SU-DHL-6 (cell line): ENCODE results near the gene BCL2.

Source experiments
- H2AFZ ChIP-seq: fragments of 200-600 bp; sonication (generic); 2 replicates; pipeline ENCODE4 v1.6.1; 2014; ENCODE audit warnings: low read depth, mild to moderate bottlenecking, moderate library complexity, mixed read lengths, antibody characterized with exemption, low read length; ENCODE audit not compliant: severe bottlenecking
- H3F3A ChIP-seq: fragments of 200-600 bp; shearing (Covaris generic); 2 replicates; pipeline ENCODE4 v1.6.0; 2016; ENCODE audit warnings: antibody characterized with exemption, mild to moderate bottlenecking; ENCODE audit not compliant: insufficient read depth
- H3K27ac ChIP-seq: fragments of 200-600 bp; sonication (generic); 2 replicates; pipeline ENCODE4 v1.5.1; 2016; ENCODE audit warnings: low read depth, mild to moderate bottlenecking, low read length, moderate library complexity, mixed read lengths
- H3K27me3 ChIP-seq: fragments of 200-600 bp; sonication (generic), shearing (Covaris generic); 2 replicates; pipeline ENCODE4 v1.6.0; 2014; ENCODE audit warnings: mild to moderate bottlenecking, low read length
- H3K36me3 ChIP-seq: fragments of 200-600 bp; sonication (generic); 2 replicates; pipeline ENCODE4 v1.6.1; 2014; ENCODE audit warnings: mild to moderate bottlenecking, low read length, mixed read lengths
- H3K4me2 ChIP-seq: fragments of 300-600, 200-600 bp; shearing (Covaris generic), sonication (generic); 2 replicates; pipeline ENCODE4 v1.6.0; 2014; ENCODE audit warnings: low read length, low read depth, mild to moderate bottlenecking; ENCODE audit not compliant: poor library complexity, severe bottlenecking
- H3K4me3 ChIP-seq: fragments of 200-600 bp; sonication (generic); 2 replicates; pipeline ENCODE4 v1.5.1; 2014; ENCODE audit warnings: antibody characterized with exemption, low read length, mild to moderate bottlenecking, mixed read lengths; ENCODE audit not compliant: insufficient read depth, poor library complexity, severe bottlenecking
- H3K79me2 ChIP-seq: fragments of 200-600 bp; sonication (generic); 2 replicates; pipeline ENCODE4 v1.6.1; 2014; ENCODE audit warnings: mild to moderate bottlenecking, low read length, moderate library complexity; ENCODE audit not compliant: insufficient read depth
- H3K9ac ChIP-seq: fragments of 200-600 bp; sonication (generic); 2 replicates; pipeline ENCODE4 v1.7.0; 2014; ENCODE audit warnings: mild to moderate bottlenecking, low read length
- H3K9me2 ChIP-seq: fragments of 200-600 bp; sonication (generic); replicated peaks from 2 replicates; pipeline ENCODE4 v1.6.1; 2014; ENCODE audit warnings: low read length; ENCODE audit not compliant: insufficient read depth
- H3K9me3 ChIP-seq: fragments of 200-600 bp; sonication (generic); 2 replicates; pipeline ENCODE4 v1.6.1; 2014; ENCODE audit warnings: low read length, mixed read lengths; ENCODE audit not compliant: insufficient read depth
- H4K20me1 ChIP-seq: fragments of 200-600 bp; sonication (generic); 2 replicates; pipeline ENCODE4 v1.6.1; 2014; ENCODE audit warnings: low read depth, mild to moderate bottlenecking, antibody characterized with exemption, low read length, moderate library complexity, mixed read lengths
- CTCF ChIP-seq: fragments of 200-600 bp; sonication (generic); IDR thresholded peaks from one replicate; pipeline ENCODE4 v1.5.1; 2017; ENCODE audit warnings: antibody characterized with exemption, mild to moderate bottlenecking, low read length, moderate library complexity; ENCODE audit not compliant: insufficient read depth, poor library complexity, severe bottlenecking
- EZH2phosphoT487 ChIP-seq: fragments of 200-600 bp; sonication (generic), shearing (Covaris generic); conservative IDR thresholded peaks from 2 replicates; pipeline ENCODE4 v1.6.1; 2018; ENCODE audit warnings: mild to moderate bottlenecking, antibody characterized with exemption, low read length, moderate library complexity, mixed read lengths

The BCL2 gene

GRCh38 chr18:63155169-63155852 lies 164.3 kb downstream of the BCL2 start:
- Histone ChIP-seq H3K27me3 (no peaks in the 10 kb centered on the region), H4K20me1 (no peaks in the 10 kb centered on the region), H3K4me3 (peak overlapping the region; percentile 38), H3F3A (peaks cover 71% of the 10 kb centered on the region), H3K36me3 (no peaks in the 10 kb centered on the region), H3K9ac (peak overlapping the region; percentile 67), H2AFZ (no peak overlapping the region), H3K27ac (peak overlapping the region; percentile 92), H3K79me2 (peaks cover 84% of the 10 kb centered on the region), H3K4me2 (peak overlapping the region; percentile 75), H3K9me2 (no peaks in the 10 kb centered on the region), H3K9me3 (no peaks in the 10 kb centered on the region)
- TF ChIP-seq CTCF (peak; percentile 81), EZH2phosphoT487 (no peak)

GRCh38 chr18:63154350-63155152 lies 165.0 kb downstream of the BCL2 start:
- Histone ChIP-seq H3K36me3 (no peaks in the 10 kb centered on the region), H3K9me2 (no peaks in the 10 kb centered on the region), H3K79me2 (peaks cover 82% of the 10 kb centered on the region), H4K20me1 (no peaks in the 10 kb centered on the region), H3K4me2 (peak overlapping the region; percentile 75), H3K4me3 (peak overlapping the region; percentile 38), H3K9me3 (no peaks in the 10 kb centered on the region), H3F3A (peaks cover 63% of the 10 kb centered on the region), H3K9ac (peak overlapping the region; percentile 67), H3K27ac (peak overlapping the region; percentile 92), H2AFZ (no peak overlapping the region), H3K27me3 (no peaks in the 10 kb centered on the region)
- TF ChIP-seq CTCF: peak; percentile 13
- TF ChIP-seq EZH2phosphoT487: no peak

GRCh38 chr18:63152791-63153190 lies 166.8 kb downstream of the BCL2 start:
- no peak overlapping the region for H2AFZ ChIP-seq

GRCh38 chr18:63152096-63152495 lies 167.5 kb downstream of the BCL2 start:
- Histone ChIP-seq H3K36me3 (no peaks in the 10 kb centered on the region), H3K4me2 (peak overlapping the region; percentile 75), H3K27ac (peak overlapping the region; percentile 92), H3K9me2 (no peaks in the 10 kb centered on the region), H3K9ac (peak overlapping the region; percentile 67), H3F3A (peaks cover 56% of the 10 kb centered on the region), H3K27me3 (no peaks in the 10 kb centered on the region), H3K9me3 (no peaks in the 10 kb centered on the region), H2AFZ (no peak overlapping the region), H3K79me2 (peaks cover 91% of the 10 kb centered on the region), H4K20me1 (no peaks in the 10 kb centered on the region), H3K4me3 (peak overlapping the region; percentile 47)
- TF ChIP-seq CTCF (no peak), EZH2phosphoT487 (no peak)

More at GRCh38 chr18:63152791-63153190, 166.8 kb downstream of the BCL2 start:
- Histone ChIP-seq H3K4me3 (peak overlapping the region; percentile 38), H4K20me1 (no peaks in the 10 kb centered on the region), H3K4me2 (peak overlapping the region; percentile 75), H3K9me3 (no peaks in the 10 kb centered on the region), H3K27ac (peak overlapping the region; percentile 92), H3K36me3 (no peaks in the 10 kb centered on the region), H3K9ac (peak overlapping the region; percentile 67), H3F3A (peaks cover 57% of the 10 kb centered on the region), H3K27me3 (no peaks in the 10 kb centered on the region), H3K79me2 (peaks cover 85% of the 10 kb centered on the region), H3K9me2 (no peaks in the 10 kb centered on the region)
- TF ChIP-seq EZH2phosphoT487: no peak
